Measurements from ENCODE around the gene ZRANB3. TPM values are rescaled to one million over a fixed set of nuclear protein-coding genes. Genes with fewer than 3 reads are reported as not detected.

The ZRANB3 gene
- total and polyA plus RNA-seq, 2 of the 13 experiments (the other 11 are each of a cell fraction or from before 2014, with no cell fraction given), result 5.8 to 25.2 TPM

DNA sequence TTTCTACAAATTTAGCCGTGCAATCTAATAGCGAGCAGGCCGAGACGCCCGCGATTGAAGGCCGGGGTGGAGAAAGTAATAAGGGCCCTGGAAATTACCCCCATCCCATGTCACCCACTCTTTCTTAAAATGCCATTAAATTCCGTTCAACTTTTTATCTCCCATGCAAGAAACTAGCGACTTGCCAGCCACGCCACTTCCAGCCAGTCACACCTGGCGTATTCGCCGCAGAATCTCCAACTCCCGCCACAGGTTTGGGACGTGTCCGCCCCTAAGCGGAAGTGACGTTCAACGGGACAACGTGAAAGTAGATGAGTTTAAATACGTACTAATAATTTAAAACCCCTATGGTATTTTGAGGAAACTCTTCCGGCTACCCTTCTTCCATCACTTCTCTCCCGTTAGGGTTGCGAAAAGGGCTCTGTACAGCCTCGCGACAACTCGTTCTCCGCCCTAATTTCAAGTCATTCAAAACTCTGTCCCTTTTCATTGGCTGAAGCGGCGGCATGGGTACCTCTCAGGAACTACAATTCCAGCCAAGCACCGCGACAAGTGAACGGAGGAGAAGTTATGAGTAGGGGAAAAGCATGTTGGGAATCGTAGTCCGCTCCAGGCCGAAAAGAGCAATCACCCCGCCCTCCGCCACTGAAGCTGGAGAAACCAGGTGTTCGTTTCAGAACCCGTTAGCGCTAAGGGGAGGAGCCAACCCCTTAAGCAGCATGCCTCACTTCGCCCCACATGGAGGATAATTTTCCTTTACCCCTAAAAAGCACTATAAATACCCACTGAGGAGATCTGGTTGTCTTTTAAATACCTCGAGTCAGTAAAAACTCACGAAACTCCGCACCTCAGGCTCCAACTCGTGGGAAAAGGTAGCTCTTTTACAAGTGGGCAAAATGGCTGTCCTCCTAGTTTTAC, at the start of gene ZRANB3 (continued):
- TF ChIP-seq, protein P1, sequence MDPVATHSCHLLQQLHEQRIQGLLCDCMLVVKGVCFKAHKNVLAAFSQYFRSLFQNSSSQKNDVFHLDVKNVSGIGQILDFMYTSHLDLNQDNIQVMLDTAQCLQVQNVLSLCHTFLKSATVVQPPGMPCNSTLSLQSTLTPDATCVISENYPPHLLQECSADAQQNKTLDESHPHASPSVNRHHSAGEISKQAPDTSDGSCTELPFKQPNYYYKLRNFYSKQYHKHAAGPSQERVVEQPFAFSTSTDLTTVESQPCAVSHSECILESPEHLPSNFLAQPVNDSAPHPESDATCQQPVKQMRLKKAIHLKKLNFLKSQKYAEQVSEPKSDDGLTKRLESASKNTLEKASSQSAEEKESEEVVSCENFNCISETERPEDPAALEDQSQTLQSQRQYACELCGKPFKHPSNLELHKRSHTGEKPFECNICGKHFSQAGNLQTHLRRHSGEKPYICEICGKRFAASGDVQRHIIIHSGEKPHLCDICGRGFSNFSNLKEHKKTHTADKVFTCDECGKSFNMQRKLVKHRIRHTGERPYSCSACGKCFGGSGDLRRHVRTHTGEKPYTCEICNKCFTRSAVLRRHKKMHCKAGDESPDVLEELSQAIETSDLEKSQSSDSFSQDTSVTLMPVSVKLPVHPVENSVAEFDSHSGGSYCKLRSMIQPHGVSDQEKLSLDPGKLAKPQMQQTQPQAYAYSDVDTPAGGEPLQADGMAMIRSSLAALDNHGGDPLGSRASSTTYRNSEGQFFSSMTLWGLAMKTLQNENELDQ (CRISPR knock-in tag; IDR thresholded peaks at IDR 0.05; ENCODE audit: borderline replicate concordance), result no peak
- TF ChIP-seq CCDC6 (CRISPR knock-in tag; IDR thresholded peaks at IDR 0.05), result no peak; the same call in 1 of the 2 replicates
- no peak for TF ChIP-seq ZNF180 (CRISPR knock-in tag; IDR thresholded peaks at IDR 0.05; ENCODE audit: borderline replicate concordance, low read depth)
- TF ChIP-seq HOXA9 (CRISPR knock-in tag; IDR thresholded peaks at IDR 0.05; ENCODE audit: borderline replicate concordance), result no peak
- no peak; the same call in 1 of the 2 replicates for TF ChIP-seq SAFB2 (CRISPR knock-in tag; IDR thresholded peaks at IDR 0.05; ENCODE audit: borderline replicate concordance, low read depth)
- no peak for TF ChIP-seq ZNF660 (CRISPR knock-in tag; IDR thresholded peaks at IDR 0.05; ENCODE audit: borderline replicate concordance, low read depth)
- TF ChIP-seq HNF4A (CRISPR knock-in tag; IDR thresholded peaks at IDR 0.05), result no peak
- TF ChIP-seq SYNCRIP (IDR thresholded peaks at IDR 0.05; ENCODE audit: insufficient read depth, low read depth, low read length), result no peak
- no peak for TF ChIP-seq CC2D1A (CRISPR knock-in tag; IDR thresholded peaks at IDR 0.05)
- no peak for TF ChIP-seq ZNF772 (CRISPR knock-in tag; IDR thresholded peaks at IDR 0.05)
- TF ChIP-seq HOXD1 (CRISPR knock-in tag; IDR thresholded peaks at IDR 0.05), result 0 out of 2 replicates have a peak, but pooled peaks have one; percentile 23
- TF ChIP-seq DMAP1 (CRISPR knock-in tag; IDR thresholded peaks at IDR 0.05), result peak; percentile 69
- TF ChIP-seq ZNF3 (CRISPR knock-in tag; IDR thresholded peaks at IDR 0.05), result no peak
- no peak for TF ChIP-seq NFE2L1 (CRISPR knock-in tag; IDR thresholded peaks at IDR 0.05; ENCODE audit: borderline replicate concordance)
- TF ChIP-seq, protein P2, sequence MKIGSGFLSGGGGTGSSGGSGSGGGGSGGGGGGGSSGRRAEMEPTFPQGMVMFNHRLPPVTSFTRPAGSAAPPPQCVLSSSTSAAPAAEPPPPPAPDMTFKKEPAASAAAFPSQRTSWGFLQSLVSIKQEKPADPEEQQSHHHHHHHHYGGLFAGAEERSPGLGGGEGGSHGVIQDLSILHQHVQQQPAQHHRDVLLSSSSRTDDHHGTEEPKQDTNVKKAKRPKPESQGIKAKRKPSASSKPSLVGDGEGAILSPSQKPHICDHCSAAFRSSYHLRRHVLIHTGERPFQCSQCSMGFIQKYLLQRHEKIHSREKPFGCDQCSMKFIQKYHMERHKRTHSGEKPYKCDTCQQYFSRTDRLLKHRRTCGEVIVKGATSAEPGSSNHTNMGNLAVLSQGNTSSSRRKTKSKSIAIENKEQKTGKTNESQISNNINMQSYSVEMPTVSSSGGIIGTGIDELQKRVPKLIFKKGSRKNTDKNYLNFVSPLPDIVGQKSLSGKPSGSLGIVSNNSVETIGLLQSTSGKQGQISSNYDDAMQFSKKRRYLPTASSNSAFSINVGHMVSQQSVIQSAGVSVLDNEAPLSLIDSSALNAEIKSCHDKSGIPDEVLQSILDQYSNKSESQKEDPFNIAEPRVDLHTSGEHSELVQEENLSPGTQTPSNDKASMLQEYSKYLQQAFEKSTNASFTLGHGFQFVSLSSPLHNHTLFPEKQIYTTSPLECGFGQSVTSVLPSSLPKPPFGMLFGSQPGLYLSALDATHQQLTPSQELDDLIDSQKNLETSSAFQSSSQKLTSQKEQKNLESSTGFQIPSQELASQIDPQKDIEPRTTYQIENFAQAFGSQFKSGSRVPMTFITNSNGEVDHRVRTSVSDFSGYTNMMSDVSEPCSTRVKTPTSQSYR (CRISPR knock-in tag; IDR thresholded peaks at IDR 0.05; ENCODE audit: borderline replicate concordance), result no peak
- no peak for TF ChIP-seq ZNF879 (CRISPR knock-in tag; IDR thresholded peaks at IDR 0.05)
- TF ChIP-seq BCL6 (CRISPR knock-in tag; IDR thresholded peaks at IDR 0.05), result no peak
- TF ChIP-seq KDM2A (CRISPR knock-in tag; IDR thresholded peaks at IDR 0.05; ENCODE audit: borderline replicate concordance, low read depth), result peak; percentile 65
- no peak for TF ChIP-seq XBP1 (CRISPR knock-in tag; IDR thresholded peaks at IDR 0.05)
- peak; percentile 76 for TF ChIP-seq TGIF2 (CRISPR knock-in tag; IDR thresholded peaks at IDR 0.05)
- no peak for TF ChIP-seq ZNF703 (CRISPR knock-in tag; IDR thresholded peaks at IDR 0.05; ENCODE audit: borderline replicate concordance)
- TF ChIP-seq ZFY (CRISPR knock-in tag; IDR thresholded peaks at IDR 0.05), result peak; percentile 80
- TF ChIP-seq, protein P3, sequence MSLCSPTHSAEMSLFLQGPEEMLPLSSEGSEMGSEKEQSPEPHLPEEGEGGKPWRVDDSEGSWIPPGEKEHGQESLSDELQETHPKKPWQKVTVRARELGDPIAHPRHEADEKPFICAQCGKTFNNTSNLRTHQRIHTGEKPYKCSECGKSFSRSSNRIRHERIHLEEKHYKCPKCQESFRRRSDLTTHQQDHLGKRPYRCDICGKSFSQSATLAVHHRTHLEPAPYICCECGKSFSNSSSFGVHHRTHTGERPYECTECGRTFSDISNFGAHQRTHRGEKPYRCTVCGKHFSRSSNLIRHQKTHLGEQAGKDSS (CRISPR knock-in tag; IDR thresholded peaks at IDR 0.05; ENCODE audit: borderline replicate concordance, low read depth), result 0 out of 2 replicates have a peak, but pooled peaks have one; percentile 2
- no peak for TF ChIP-seq ZNF746 (CRISPR knock-in tag; IDR thresholded peaks at IDR 0.05)

All from HepG2 (cell line).